KG1 (cell line): ENCODE data around the gene SLC25A27.

Source experiments
- DNase-seq: peaks from one replicate; lab custom pipeline; 2025; lab: John Stamatoyannopoulos, UW

The SLC25A27 gene

DNA sequence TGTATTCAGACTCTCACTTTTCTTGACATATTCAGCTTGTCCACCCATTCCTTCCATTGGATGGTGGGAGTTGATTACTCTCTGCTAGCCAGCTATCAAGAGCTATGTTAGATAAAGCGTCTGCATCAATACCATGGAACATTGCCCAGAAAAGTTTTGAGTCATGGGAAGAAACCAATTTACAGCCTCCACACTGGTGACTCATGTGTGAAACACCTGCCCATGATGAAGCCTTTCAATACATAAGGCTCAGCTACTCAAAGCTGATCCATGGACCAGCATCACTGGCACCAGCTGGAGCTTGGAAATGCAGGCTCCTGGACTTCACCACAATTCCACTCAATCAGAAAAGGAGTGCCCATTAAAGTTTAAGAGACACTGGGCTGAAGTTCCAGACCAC lies 66.3 kb downstream of the SLC25A27 start:
- no peak for DNase-seq

DNA sequence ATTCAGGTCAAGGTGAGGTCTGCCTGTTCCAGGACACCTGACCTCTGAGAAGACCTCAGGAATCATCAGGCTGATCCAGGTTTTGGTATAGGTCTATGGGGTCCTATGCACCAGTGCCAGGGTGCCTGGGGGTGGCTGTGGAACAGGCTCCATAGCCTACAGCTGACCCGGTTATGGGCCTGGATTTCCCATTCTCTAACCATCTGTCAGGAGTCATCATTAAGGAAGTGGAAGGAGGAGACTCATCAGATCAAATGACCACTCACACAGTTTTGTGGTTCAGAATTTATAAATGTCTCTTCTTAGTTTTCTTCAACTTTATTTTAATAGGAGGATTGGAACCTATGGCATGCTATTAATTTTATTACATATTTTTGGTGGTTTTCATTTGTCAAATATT lies 67.6 kb downstream of the SLC25A27 start:
- no peak for DNase-seq
